ENCODE data around the gene OR8D4.
"Not testable (repeated sequence)": the region's sequence is repeated elsewhere in the genome, so short reads cannot be mapped to it uniquely, and the experiment has no call there.

OR8D4 gene

DNA sequence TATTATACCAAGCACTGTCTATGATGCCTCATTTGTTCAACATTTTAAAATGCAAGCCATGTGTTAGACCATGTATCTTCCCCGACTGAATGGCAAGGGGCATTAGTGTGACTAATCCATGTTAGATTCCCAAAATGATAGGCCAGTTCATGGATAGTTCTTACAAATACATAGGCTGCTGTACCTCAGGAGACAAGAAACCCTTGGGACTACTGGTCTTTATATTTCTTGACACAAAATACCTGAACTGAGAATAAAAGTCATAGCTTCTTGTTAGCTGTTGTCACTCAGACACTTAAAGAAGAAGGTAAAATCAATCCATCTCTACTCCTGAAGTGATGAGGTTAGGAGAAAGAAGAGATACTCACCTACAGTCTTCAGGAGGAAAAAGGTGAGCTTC lies at the start of gene OR8D4:
TSS of gene OR8D4 (plus strand) at position 301 of the 400 bp plus-strand sequence. CDS start 4,265 bp downstream, outside the sequence.
- no peak for DNase-seq

DNA sequence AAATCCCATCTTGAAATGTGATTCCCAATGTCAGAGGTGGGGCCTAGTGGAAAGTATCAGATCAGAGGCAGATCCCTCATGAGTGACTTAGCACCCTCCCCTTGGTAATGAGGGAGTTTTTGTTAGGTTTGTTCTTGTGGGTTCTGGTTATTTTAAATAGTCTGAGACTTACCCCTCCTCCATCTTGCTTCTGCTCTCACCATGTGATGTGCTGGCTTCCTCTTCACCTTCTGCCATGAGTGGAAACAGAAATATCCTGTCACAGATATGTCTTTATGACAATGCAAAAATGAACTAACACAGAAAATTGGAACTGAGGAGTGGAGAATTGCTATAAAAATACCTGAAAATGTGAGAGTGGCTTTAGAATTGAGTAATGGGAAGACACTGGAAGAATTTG lies 49.6 kb upstream of the OR8D4 start:
- no peak for DNase-seq

DNA sequence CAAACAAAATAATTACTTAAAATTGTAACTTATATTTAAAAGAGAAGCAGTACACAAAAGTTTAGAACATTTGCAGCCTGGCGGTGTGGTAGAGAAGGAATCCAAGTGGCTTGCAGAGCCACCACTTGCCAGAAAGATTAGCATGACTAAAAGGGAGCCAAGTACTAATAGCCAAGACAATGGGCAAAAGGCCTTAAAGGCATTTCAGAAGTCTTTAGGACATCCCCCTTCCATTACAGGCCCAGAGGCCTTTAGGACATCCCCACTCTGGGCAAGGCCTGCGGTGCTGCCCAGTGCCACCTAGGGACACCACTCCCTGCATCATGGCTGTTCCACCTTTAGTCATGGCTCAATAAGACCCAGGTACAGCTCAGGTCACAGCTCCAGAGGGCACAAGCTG lies 48.9 kb upstream of the OR8D4 start:
- DNase-seq = no peak

DNA sequence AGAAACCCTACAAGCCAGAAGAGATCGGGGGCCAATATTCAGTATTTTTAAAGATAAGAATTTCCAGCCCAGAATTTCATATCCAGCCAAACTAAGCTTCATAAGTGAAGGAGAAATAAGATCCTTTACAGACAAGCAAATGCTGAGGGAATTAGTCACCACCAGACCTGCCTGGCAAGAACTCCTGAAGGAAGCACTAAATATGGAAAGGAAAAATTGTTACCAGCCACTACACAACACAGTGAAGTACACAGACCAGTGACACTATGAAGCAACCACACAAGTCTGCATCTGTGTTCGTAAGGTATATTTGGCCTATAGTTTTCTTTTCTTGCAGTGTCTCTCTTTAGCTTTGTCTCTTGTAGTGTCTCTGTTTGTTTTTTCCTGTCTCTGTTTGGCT lies 45.5 kb upstream of the OR8D4 start:
- no peak for DNase-seq

DNA sequence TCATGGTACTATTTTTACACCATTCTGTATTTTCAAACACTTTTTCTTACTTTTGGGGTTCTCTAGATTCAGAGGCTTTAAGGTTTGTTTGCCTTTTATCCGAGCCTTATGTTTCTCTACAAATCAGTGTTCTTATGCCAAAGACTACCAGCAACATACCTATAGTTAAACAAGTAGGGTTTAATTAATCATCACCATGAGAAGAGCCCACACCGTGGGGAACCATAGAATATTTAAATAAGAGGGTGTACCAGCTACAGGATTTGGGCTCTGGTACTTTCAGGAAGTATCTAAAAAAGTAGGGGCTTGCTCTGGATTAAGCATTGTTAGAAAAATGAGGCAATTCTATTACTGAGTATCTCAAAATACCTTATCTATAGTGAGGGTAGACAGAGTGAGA lies 42.2 kb upstream of the OR8D4 start:
- DNase-seq = no peak

DNA sequence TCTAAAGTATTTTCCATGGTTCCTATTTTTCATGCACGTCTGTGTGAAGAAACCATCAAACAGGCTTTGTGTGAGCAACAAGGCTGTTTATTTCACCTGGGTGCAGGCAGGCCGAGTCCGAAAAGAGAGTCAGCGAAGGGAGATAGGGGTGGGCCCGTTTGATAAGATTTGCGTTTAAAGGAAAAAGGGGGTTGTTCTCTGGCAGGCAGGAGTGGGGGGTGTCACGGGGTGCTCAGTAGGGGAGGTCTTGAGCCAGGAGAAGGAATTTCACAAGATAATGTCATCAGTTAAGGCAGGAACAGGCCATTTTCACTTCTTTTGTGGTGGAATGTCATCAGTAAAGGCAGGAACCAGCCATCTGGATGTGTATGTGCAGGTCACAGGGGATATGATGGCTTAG lies 36.7 kb upstream of the OR8D4 start:
- not testable (repeated sequence) for DNase-seq

DNA sequence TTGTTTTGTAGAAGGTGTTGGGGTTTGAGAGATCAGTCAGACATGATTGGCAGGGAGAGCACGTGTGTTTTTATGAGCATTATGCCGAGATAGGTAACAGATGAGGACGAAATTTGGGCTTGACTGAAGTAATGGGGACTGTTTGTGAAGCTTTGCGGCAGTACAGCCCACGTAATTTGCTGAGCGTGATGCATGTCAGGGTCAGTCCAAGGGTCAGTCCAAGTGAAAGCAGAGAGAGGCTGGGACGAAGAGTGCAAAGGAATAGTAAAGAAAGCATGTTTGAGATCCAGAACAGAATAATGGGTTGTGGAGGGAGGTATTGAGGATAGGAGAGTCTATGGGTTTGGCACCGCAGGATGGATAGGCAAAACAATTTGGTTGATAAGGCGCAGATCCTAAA lies 34.2 kb upstream of the OR8D4 start:
- not testable (repeated sequence) for DNase-seq

DNA sequence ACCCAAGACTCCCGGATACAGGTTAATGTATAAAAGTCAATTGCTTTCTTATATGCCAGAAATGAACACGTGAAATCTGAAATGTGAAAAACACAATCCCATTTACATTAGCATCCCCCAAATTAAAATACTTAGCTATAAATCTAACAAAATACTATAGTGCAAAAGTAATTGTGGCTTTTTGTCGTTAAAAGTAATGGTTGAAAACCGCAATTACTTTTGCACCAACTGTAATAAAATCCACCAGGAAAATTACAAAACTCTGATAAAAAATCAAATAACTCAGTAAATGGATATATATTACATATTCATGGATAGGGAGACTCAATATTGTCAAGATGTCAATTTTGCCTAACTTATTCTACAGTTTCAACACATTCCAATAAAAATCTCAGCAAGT lies 21.1 kb upstream of the OR8D4 start:
- DNase-seq = no peak

DNA sequence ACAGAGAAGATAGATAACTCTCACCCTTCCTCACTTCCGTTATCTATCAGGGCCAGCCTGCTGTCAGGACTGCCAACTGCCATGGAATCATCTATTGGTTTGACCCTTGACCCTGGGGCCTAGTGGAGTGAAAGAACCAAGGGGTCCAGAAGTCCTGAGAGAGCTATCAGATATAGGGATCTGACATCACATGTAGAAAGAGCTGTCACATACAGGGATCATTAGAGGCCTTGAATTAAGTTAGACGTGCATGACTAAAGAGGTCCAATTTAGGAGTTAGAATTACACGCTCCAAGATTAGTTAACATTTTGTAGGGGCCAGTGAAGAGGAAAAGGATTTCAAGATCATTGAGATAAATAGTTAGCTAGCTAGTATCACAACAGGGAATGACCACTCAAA lies 16.4 kb upstream of the OR8D4 start, which contains the start of gene TMEM225:
TSS of gene TMEM225 (minus strand) at position 101 of the 400 bp plus-strand sequence. CDS start 245 bp downstream, outside the sequence.
- no peak for DNase-seq

DNA sequence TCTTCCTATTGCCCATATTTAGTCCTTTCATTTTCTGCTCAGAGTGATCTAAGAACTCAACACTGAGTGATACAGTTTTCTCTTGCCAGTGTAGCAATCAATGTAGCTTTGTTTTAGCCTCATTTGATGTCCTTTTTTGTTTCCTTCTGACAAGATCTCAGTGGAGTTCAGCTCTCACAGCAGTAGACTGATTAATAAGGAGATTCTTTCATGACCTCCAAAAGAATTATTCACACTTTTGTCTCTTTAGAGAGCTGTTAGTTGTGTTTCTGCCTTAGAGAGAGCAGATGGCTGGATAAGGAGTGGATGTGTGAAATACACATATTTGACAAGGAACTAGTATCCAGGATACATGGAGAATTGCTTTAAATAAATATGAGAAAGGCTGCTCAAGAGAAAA lies 9.9 kb upstream of the OR8D4 start:
- no peak for DNase-seq

DNA sequence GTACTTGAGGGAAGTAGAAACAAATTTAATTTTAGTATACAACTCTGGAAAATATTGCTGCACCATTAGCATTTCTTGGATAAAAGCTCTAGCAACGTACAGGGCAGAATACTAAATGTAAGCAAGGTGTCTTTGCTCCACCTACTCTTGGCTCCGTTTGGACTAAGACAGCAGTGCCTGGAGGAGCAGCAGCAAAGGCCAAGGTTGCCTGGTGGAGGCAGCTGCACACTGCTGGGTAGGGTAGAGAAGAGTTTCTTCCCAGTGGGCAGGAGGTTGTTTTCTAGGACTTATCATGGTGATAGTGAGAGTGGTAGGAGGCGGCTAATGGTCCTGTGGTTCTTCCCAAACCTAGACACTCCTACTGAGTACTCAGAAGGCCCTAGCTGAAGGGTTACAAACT lies 2.2 kb upstream of the OR8D4 start:
- DNase-seq = no peak

DNA sequence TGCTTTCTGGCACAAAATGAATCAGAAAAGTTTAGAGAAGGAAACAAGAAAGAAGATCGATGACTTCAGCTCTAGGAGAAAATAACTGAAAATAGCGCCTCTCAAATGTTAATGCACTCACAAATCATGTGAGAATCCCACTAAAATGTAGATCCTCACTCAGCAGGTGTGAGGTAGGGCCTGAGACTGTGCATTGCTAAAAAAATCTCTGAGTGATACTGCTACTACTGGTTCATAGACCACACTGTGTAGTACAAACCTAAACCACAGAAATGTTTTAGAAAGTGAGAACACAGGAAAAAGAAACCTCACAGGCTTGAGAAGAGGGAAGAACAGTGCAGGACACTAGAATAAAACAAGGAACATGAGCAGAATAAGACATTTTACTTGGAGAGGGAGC lies 2.0 kb downstream of the OR8D4 start:
- no peak for DNase-seq

DNA sequence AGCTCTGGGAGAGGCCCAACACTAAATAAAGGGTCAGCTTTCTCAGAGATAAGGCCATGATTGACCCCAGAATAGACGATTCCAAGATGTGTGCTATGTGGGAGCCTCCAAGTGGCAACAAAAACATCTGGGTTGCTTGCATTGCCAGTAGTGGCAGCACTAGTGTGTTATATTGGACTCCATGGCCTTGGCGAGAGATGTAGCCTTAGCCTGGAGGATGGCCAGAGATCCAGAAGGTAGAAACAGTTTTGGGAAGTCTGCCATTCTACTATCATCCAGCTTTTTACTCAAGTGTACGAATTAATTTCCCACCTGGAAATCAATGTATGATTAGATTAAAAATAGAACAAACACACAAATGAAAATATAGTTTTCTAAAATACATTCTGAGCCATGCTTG lies 3.0 kb downstream of the OR8D4 start:
- DNase-seq = no peak

DNA sequence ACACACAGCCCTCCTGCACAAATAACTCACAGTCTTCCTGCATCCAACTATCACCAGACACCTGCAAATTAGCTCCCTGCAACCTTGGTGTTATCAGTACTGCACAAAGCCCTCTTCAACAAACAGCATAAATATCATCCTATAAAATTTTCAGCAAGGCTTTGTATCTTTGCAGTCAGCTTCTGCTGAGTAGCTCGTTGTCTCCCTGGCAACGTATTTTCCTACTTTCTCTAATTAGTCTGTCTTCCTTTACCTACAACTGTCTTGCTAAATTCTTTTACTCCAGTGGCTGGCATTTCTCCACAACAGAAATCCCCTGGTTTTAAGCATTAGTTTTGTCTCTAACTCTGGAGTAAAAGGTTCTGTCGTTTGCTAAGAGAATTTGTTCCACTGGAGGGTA lies 3.9 kb downstream of the OR8D4 start:
- DNase-seq = no peak

DNA sequence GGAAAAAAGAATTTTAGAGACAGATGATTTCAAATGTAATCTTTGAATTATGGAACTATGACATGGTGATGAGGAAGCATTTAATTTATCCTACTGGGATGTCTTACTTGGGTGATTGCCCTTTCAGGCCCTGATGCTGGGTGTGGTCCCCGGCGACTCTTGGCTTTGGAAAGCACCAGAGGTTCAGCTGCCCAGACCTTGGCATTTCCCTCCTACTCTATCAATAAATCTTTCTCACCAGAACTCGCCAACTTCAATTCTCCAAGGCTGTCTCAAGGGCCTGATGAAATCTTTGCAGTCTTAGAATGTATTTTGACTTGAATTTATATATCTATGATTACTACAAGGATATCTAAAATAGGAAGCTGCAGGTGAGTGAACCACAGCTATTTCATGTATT lies 19.0 kb downstream of the OR8D4 start:
- DNase-seq = no peak

DNA sequence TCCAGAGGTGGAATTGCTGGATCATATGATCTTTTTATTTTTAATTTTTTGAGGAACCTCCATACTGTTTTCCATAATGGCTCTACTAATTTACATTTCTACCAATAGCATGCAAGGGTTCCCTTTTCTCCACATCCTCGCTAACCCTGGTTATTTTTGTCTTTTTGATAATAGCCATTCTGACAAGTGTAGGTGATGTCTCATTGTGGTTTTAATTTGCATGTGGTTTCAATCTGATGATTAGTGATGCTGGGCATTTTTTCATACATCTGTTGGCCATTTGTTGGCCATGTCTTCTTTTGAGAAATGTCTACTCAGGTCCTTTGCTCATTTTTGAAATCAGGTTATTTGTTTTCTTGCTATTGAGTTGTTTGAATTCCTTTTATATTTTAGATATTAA lies 22.1 kb downstream of the OR8D4 start:
- DNase-seq = no peak

DNA sequence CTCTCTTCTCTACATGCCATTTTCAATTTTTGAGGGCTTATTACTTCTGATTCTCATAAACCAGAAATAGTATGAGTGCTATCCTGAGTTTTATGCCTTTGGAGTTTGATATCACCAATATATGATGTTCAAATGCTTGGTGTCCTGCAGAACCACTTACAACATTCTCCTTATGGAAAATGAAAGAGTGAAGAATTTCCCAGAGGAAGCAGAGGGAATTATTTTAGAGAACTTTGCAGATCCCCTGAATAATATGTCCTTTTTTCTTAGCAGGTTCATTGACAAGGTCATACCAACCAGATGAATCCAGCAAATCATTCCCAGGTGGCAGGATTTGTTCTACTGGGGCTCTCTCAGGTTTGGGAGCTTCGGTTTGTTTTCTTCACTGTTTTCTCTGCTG lies 37.4 kb downstream of the OR8D4 start, which contains the start of gene OR4D5:
TSS of gene OR4D5 (plus strand) at position 301 of the 400 bp plus-strand sequence. CDS start at position 301, 0 bp downstream.
- no peak for DNase-seq

DNA sequence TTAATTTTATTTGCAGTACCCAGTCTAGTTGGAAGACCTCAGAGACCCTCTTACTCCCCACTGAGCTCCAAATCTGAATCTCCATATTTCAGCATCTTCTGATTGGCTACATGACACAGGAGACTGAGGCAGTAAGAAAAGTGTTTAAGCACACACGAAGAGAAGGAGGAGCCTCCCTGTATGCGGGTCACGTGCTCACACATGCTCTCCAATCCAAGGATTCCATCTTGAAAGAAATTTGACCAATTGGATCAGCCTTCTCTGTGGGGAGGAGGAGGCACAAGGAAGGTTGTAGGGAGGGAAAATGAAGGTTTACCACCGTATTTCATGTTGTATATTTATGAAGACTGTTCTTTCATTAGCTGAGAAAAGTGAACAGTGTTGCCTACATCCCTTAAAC lies 40.4 kb downstream of the OR8D4 start:
- DNase-seq = no peak

DNA sequence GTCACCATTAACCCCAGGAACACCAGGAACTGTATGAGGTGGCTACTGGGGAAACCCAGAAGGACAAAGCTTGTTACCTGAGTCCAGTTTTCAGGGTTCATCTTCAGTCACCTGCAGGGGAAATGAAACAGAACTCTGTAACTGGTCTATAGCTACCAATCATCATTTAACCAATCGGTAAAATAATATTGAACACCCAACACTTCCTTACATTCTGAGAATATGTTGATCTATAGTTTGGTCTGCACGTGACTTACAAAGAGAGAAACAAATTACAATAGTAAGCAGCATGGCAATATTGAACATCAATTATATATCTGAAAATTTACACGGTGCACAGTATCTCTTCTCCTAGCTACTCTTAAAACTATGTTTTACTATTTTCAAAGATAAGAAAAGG lies 41.8 kb downstream of the OR8D4 start, which contains the start of gene OR6T1:
TSS of gene OR6T1 (minus strand) at position 101 of the 400 bp plus-strand sequence. CDS start at position 101, 0 bp downstream.
- no peak for DNase-seq

DNA sequence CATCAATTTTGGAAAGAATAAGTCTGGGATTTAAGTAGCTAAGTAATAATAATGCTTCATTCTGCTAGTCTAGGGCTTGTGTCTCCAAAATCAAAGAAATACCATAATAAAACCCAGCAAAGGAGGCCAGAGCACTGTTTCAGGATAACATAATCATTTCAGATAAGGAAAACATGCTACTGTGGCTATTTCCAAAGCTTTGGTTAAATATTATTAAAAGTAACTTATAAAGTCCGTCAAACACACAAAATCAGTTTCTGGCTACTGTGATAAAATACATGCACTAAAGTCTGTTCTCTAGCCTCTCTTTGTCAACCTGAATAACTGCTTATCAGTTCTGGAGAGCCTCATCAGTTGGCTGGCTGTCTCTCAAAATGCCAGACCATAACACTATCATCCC lies 43.2 kb downstream of the OR8D4 start:
- no peak for DNase-seq

DNA sequence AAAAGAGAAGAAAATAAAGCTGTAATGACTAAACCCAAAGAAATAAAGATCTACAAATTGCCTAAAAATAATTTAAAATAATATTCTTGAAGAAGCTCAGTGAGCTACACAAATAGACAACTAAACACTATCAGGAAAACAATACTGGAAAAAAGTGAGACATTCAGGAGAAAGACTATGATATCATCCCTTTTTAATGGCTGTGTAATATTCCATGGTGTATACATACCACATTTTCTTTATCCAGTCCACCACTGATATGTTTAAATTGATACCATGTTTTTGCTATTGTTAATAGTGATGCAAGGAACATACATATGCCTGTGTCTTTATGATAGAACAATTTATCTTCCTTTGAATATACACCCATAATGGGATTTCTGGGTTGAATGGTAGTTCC lies 54.8 kb downstream of the OR8D4 start:
- DNase-seq = no peak

Data from activated CD4-positive, alpha-beta T cell treated with anti-CD3 and anti-CD28 coated beads, Interleukin-2, amount 50 U/mL, for 4 hours (primary cell).